Left lung (tissue), 10 donors: Measurements from ENCODE around the gene VCP. TPM values are rescaled to one million over a fixed set of nuclear protein-coding genes. Genes with fewer than 3 reads are reported as not detected.

Source experiments
- ATAC-seq: fragments of 200-7000 bp; cut with Tn5 transposase; one replicate; pipeline ENCODE4 v1.9.1; 2020; ENCODE audit warnings: moderate library complexity
- DNase-seq, 4 donors: peaks; one replicate each; pipeline ENCODE4 v3.0.0-alpha.2; 2013 to 2020
- H3K27ac ChIP-seq, 2 donors: fragments of 200-600 bp; sonication (generic) in 1 of 2; one replicate each; pipeline versions ENCODE4 v1.5.0 to v1.8.0; 2020 to 2021
- H3K27me3 ChIP-seq, 2 donors: fragments of 200-600 bp; sonication (generic) in 1 of 2; one replicate each; pipeline versions ENCODE4 v1.5.0 to v1.8.0; 2020 to 2021
- H3K36me3 ChIP-seq, 2 donors: fragments of 200-600 bp; sonication (generic) in 1 of 2; one replicate each; pipeline versions ENCODE4 v1.5.0 to v1.8.0; 2020 to 2021
- H3K4me1 ChIP-seq, 2 donors: fragments of 200-600 bp; one replicate each; pipeline ENCODE4 v1.8.0; 2021
- H3K4me3 ChIP-seq, 2 donors: fragments of 200-600 bp; sonication (generic) in 1 of 2; one replicate each; pipeline versions ENCODE4 v1.5.0 to v1.8.0; 2020 to 2021; ENCODE audit warnings: mild to moderate bottlenecking in 1 of 2
- H3K9me3 ChIP-seq, 2 donors: fragments of 200-600 bp; sonication (generic) in 1 of 2; one replicate each; pipeline versions ENCODE4 v1.5.0 to v1.8.0; 2020 to 2021
- intact Hi-C, 2 donors: fragments of 100-400 bp; cut with DNase I; formaldehyde crosslinking; loops; one replicate each; pipeline versions ENCODE4 v1.11.2 to v1.14.2; 2022
- polyA plus RNA-seq, 6 donors: library from polyadenylated mRNA; unstranded; fragments of 120-200 nt; gene quantifications; one replicate each; pipeline ENCODE4 v1.2.1, GENCODE V29; 2013; ENCODE audit not compliant: insufficient read length in 6 of 6
- total RNA-seq, 2 donors: library from RNA; stranded (reverse); fragmentation: NEBNext Ultra II Directional; extraction: Animal tissue kit (Norgen Biotek cat#: 25700); gene quantifications; one replicate each; pipeline ENCODE4 v1.2.1, GENCODE V29; 2021
- TF ChIP-seq, protein P1 (sequence below), 2 donors: fragments of 200-600 bp; sonication (generic) in 1 of 2; IDR thresholded peaks; one replicate each; pipeline versions ENCODE4 v1.5.0 to v1.8.0; 2021; ENCODE audit warnings: antibody characterized with exemption in 2 of 2
- donor health status: DM: no; HTN: yes; CAD: no.
- donor health status: DM: no; HTN: no; CAD: no.

Gene VCP
- total and polyA plus RNA-seq, 8 donors = 198 to 327 (median 224) TPM

DNA sequence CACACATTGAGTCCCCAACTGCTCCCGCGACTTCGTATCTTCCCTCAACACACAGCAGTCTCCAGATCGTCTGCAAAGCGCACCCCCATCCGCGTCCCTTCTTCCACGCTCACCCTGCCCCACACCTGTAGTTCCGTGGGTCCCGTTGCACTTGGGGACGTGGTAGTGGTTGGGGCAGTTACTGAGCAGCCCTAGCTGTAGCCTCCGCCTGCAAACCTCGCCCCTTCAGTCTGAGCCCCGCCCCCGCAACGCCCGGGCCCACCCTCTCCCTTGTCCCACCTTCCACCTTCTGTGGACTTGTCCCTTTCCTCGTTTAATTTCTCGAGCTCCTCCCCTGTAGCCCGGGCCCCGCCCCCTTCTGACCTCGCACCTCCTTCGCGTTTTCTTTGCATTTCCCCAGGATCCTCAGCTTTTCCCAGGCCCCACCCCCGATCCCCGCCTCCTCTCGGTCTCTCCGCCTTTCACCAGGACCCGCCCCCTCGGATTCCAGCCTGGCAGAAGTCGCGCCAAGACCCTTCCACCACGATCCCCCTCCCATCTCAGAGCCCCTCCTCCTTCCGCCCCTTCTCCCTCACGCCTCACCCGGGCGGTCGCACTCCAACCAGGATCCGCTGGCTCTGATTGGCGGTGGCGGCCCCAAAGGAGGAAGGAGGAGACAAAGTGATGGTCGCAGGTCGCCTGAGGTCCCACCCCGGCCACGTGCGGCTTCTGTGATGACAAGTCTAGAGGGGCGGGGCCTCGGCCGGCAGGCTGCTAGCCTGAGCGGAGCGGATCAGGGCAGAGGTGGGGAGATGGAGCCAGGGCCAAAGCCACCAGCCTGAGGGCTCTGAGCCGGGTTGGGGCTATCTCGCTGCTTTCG lies 43.5 kb upstream of the VCP start, which contains the start of gene ATOSB:
TSS of gene ATOSB (minus strand) at position 183 of the 859 bp plus-strand sequence. CDS start 7,588 bp downstream, outside the sequence.
- DNase-seq = peak; percentile 96 to 100 (median 98)
- H3K9me3 ChIP-seq = no peaks in the 10 kb centered on the region
- H3K4me3 ChIP-seq = peak within 1 kb of the TSS; percentile 55 to 85
- peaks cover 0 to 4% of the 10 kb centered on the region in 2 donors for H3K36me3 ChIP-seq
- H3K27ac ChIP-seq = peak within 1 kb of the TSS; percentile 95 to 96
- no peaks in the 10 kb centered on the region for H3K27me3 ChIP-seq
- intact Hi-C loops = loop anchor here in 1 of 2 donors (5.0 kb wide), 2 partner anchors 136 to 361 kb away; no protein-coding TSS in a partner anchor
- H3K4me1 ChIP-seq = peaks cover 32 to 52% of the 10 kb centered on the region in 2 donors
- peak; percentile 75 for ATAC-seq
- TF ChIP-seq, protein P1, sequence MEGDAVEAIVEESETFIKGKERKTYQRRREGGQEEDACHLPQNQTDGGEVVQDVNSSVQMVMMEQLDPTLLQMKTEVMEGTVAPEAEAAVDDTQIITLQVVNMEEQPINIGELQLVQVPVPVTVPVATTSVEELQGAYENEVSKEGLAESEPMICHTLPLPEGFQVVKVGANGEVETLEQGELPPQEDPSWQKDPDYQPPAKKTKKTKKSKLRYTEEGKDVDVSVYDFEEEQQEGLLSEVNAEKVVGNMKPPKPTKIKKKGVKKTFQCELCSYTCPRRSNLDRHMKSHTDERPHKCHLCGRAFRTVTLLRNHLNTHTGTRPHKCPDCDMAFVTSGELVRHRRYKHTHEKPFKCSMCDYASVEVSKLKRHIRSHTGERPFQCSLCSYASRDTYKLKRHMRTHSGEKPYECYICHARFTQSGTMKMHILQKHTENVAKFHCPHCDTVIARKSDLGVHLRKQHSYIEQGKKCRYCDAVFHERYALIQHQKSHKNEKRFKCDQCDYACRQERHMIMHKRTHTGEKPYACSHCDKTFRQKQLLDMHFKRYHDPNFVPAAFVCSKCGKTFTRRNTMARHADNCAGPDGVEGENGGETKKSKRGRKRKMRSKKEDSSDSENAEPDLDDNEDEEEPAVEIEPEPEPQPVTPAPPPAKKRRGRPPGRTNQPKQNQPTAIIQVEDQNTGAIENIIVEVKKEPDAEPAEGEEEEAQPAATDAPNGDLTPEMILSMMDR (IDR thresholded peaks at IDR 0.05) = no peak

DNA sequence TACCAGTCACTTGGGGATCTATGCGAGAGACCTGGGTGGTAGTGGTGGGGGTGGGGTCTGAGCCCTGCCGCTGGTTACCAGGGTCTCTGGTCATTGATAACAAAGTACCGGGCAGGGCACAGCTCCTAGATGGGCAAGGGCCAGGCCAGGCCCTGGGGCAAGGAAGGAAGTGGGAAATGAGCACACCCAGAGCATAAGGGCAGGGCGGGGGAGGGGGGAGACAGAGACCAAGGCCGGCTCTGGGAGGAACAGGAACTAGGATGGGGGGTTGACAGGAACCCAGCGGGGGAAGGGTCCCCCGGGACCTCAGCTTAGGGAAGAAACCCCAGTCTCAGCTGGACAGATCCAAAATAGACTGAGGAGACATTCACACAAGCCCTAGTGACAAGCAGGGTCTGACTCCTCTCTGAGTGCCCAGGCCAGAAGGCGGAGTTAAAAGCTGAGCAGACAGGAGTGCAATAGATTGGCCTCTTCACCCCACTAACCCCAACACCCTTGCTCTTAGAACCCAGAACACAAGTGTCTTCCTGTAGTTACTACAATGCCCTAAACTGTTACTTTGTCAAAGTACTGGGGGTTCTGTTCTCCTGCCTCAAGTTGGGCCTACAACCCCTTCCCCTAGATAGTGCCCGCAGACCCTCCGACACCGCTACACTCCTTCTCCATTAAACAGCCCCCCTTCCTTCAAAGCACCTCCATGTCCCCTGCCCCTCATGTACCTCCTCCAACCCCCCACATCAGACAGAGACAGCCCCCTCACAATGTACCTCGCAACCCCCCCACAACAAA lies 42.6 kb upstream of the VCP start:
- H3K4me3 ChIP-seq = peak overlapping the region; percentile 55 to 85
- H3K4me1 ChIP-seq = peaks cover 40 to 60% of the 10 kb centered on the region in 2 donors
- H3K9me3 ChIP-seq = no peaks in the 10 kb centered on the region
- peaks cover 0 to 4% of the 10 kb centered on the region in 2 donors for H3K36me3 ChIP-seq
- TF ChIP-seq, protein P1 (IDR thresholded peaks at IDR 0.05) = no peak
- ATAC-seq (peak; percentile 4), DNase-seq (peak in 3 of 4 donors; percentile 37 to 90 (median 81))
- intact Hi-C loops = loop anchor here in 1 of 2 donors (5.0 kb wide), 2 partner anchors 137 to 362 kb away; no protein-coding TSS in a partner anchor
- H3K27ac ChIP-seq = peak overlapping the region; percentile 95 to 96
- H3K27me3 ChIP-seq = no peaks in the 10 kb centered on the region

DNA sequence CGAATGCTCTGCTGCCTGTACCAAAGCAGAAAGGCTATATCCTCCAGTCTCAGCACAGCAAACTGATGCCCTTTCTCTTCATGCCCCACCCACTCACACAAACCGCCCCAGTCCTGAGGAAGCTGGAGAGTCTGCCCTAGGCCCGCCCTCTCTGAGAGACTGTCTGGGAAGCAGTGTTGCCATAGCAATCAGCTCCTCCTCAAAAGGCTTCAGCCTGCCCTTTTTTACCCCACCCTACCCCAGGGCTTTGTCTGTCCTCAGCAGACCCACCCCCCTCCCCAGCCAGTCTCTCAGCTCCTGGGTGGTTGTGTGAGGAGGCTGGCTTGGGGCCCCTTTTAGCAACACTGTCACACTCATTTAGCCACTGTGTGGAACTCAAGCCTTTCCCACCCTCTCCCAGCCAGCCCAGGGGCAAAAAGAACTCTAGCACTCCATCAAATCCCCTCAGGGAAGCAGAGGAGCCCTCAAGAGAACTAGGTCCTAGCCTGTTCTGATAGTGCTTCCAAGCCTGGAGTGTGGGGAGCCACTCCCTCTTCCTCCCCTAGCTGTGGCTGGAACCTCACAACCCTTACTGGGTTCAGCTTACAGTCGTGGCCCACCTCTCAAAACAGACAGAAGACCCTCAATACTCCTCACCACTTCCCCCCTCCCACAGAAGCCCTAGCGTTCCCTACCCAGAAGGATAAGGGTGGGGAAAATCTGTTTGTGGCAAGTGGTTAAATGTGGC lies 41.9 kb upstream of the VCP start:
- Histone ChIP-seq H3K4me3 (peak overlapping the region; percentile 55 to 85), H3K36me3 (peaks cover 0 to 4% of the 10 kb centered on the region in 2 donors), H3K27me3 (no peaks in the 10 kb centered on the region), H3K27ac (peak overlapping the region; percentile 95 to 96), H3K4me1 (peaks cover 41 to 68% of the 10 kb centered on the region in 2 donors), H3K9me3 (no peaks in the 10 kb centered on the region)
- intact Hi-C loops = no loop called here
- ATAC-seq (peak; percentile 22), DNase-seq (peak in 3 of 4 donors; percentile 88 to 93 (median 89))
- TF ChIP-seq, protein P1 (IDR thresholded peaks at IDR 0.05) = no peak

DNA sequence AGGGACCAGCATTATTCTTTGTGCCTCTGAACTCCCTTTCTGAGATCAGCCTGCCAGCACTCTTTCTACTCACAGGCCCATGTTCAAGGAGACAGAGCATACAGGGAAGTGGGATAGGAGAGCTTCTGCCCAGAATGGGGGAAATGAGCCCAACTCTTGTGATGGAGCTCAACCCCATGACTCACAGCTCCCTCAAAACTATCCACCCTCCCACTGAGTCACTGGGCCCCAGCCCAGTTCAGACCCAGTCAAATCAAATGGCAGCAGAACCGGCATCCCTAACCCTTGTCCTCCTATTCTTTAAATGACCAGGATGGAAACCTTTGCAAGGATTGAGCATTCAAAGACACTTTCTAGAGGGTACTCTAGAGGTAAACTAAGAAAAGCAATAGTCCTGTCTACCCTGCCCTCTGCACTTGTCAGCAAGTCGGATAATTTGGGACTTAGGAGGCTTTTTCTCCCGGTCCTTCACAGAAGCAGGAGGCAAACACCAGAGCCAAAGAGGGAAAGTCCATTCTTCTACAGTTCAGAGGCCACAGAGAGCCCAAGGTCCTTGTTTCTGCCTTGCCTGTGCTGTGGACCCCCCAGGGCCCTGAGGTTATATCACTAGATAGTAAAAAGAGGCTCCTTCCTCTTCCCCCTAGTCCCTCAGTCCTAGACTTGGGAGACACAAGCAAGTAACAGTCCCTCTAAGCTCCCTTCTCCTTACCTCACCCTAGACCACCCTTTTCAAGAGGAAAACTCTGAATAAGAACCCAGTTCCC lies 40.0 kb upstream of the VCP start:
- peaks cover 0 to 21% of the 10 kb centered on the region in 2 donors for H3K36me3 ChIP-seq
- ATAC-seq = no peak
- H3K27me3 ChIP-seq = no peaks in the 10 kb centered on the region
- intact Hi-C loops = no loop called here
- peak overlapping the region; percentile 82 to 91 for H3K27ac ChIP-seq
- H3K4me1 ChIP-seq = peaks cover 41 to 72% of the 10 kb centered on the region in 2 donors
- DNase-seq = peak in 1 of 4 donors; percentile 68
- peak overlapping the region in 1 of 2 donors; percentile 85 for H3K4me3 ChIP-seq
- TF ChIP-seq, protein P1 (IDR thresholded peaks at IDR 0.05) = no peak
- no peaks in the 10 kb centered on the region for H3K9me3 ChIP-seq
